SU-DHL-6 (cell line): ENCODE results near the gene PHLDA2.

Experiments
- H2AFZ ChIP-seq: fragments of 200-600 bp; sonication (generic); 2 replicates; pipeline ENCODE4 v1.6.1; 2014; ENCODE audit warnings: low read depth, mild to moderate bottlenecking, moderate library complexity, mixed read lengths, antibody characterized with exemption, low read length; ENCODE audit not compliant: severe bottlenecking
- H3F3A ChIP-seq: fragments of 200-600 bp; shearing (Covaris generic); 2 replicates; pipeline ENCODE4 v1.6.0; 2016; ENCODE audit warnings: antibody characterized with exemption, mild to moderate bottlenecking; ENCODE audit not compliant: insufficient read depth
- H3K27ac ChIP-seq: fragments of 200-600 bp; sonication (generic); 2 replicates; pipeline ENCODE4 v1.5.1; 2016; ENCODE audit warnings: low read depth, mild to moderate bottlenecking, low read length, moderate library complexity, mixed read lengths
- H3K27me3 ChIP-seq: fragments of 200-600 bp; sonication (generic), shearing (Covaris generic); 2 replicates; pipeline ENCODE4 v1.6.0; 2014; ENCODE audit warnings: mild to moderate bottlenecking, low read length
- H3K36me3 ChIP-seq: fragments of 200-600 bp; sonication (generic); 2 replicates; pipeline ENCODE4 v1.6.1; 2014; ENCODE audit warnings: mild to moderate bottlenecking, low read length, mixed read lengths
- H3K4me2 ChIP-seq: fragments of 300-600, 200-600 bp; shearing (Covaris generic), sonication (generic); 2 replicates; pipeline ENCODE4 v1.6.0; 2014; ENCODE audit warnings: low read length, low read depth, mild to moderate bottlenecking; ENCODE audit not compliant: poor library complexity, severe bottlenecking
- H3K4me3 ChIP-seq: fragments of 200-600 bp; sonication (generic); 2 replicates; pipeline ENCODE4 v1.5.1; 2014; ENCODE audit warnings: antibody characterized with exemption, low read length, mild to moderate bottlenecking, mixed read lengths; ENCODE audit not compliant: insufficient read depth, poor library complexity, severe bottlenecking
- H3K79me2 ChIP-seq: fragments of 200-600 bp; sonication (generic); 2 replicates; pipeline ENCODE4 v1.6.1; 2014; ENCODE audit warnings: mild to moderate bottlenecking, low read length, moderate library complexity; ENCODE audit not compliant: insufficient read depth
- H3K9ac ChIP-seq: fragments of 200-600 bp; sonication (generic); 2 replicates; pipeline ENCODE4 v1.7.0; 2014; ENCODE audit warnings: mild to moderate bottlenecking, low read length
- H3K9me2 ChIP-seq: fragments of 200-600 bp; sonication (generic); replicated peaks from 2 replicates; pipeline ENCODE4 v1.6.1; 2014; ENCODE audit warnings: low read length; ENCODE audit not compliant: insufficient read depth
- H3K9me3 ChIP-seq: fragments of 200-600 bp; sonication (generic); 2 replicates; pipeline ENCODE4 v1.6.1; 2014; ENCODE audit warnings: low read length, mixed read lengths; ENCODE audit not compliant: insufficient read depth
- H4K20me1 ChIP-seq: fragments of 200-600 bp; sonication (generic); 2 replicates; pipeline ENCODE4 v1.6.1; 2014; ENCODE audit warnings: low read depth, mild to moderate bottlenecking, antibody characterized with exemption, low read length, moderate library complexity, mixed read lengths
- CTCF ChIP-seq: fragments of 200-600 bp; sonication (generic); IDR thresholded peaks from one replicate; pipeline ENCODE4 v1.5.1; 2017; ENCODE audit warnings: antibody characterized with exemption, mild to moderate bottlenecking, low read length, moderate library complexity; ENCODE audit not compliant: insufficient read depth, poor library complexity, severe bottlenecking
- EZH2phosphoT487 ChIP-seq: fragments of 200-600 bp; sonication (generic), shearing (Covaris generic); conservative IDR thresholded peaks from 2 replicates; pipeline ENCODE4 v1.6.1; 2018; ENCODE audit warnings: mild to moderate bottlenecking, antibody characterized with exemption, low read length, moderate library complexity, mixed read lengths

Gene PHLDA2

GRCh38 chr11:2961080-2961479 lies 31.9 kb upstream of the PHLDA2 start:
- Histone ChIP-seq H3K4me2 (no peak overlapping the region), H3K9me2 (no peaks in the 10 kb centered on the region), H3K9ac (no peak overlapping the region), H3K4me3 (no peak overlapping the region), H3F3A (no peaks in the 10 kb centered on the region), H3K9me3 (no peaks in the 10 kb centered on the region), H4K20me1 (peaks cover 8% of the 10 kb centered on the region; the same call in 1 of the 2 replicates), H3K27me3 (no peaks in the 10 kb centered on the region), H3K27ac (no peak overlapping the region), H3K36me3 (peaks cover 64% of the 10 kb centered on the region), H2AFZ (no peak overlapping the region), H3K79me2 (peaks cover 42% of the 10 kb centered on the region)
- TF ChIP-seq CTCF, result no peak
- TF ChIP-seq EZH2phosphoT487, result no peak

- TF ChIP-seq CTCF (no peak), EZH2phosphoT487 (no peak)
- Histone ChIP-seq H3K4me3 (no peak overlapping the region), H3K27ac (no peak overlapping the region), H3K4me2 (no peak overlapping the region), H3K9me2 (no peaks in the 10 kb centered on the region), H4K20me1 (peaks cover 8% of the 10 kb centered on the region; the same call in 1 of the 2 replicates), H3K79me2 (peaks cover 37% of the 10 kb centered on the region), H3K36me3 (peaks cover 63% of the 10 kb centered on the region), H3F3A (no peaks in the 10 kb centered on the region), H3K9ac (no peak overlapping the region), H3K9me3 (no peaks in the 10 kb centered on the region), H3K27me3 (no peaks in the 10 kb centered on the region), H2AFZ (no peak overlapping the region)
Observed at GRCh38 chr11:2960139-2960538, 30.9 kb upstream of the PHLDA2 start.

GRCh38 chr11:2958251-2958650 lies 29.0 kb upstream of the PHLDA2 start:
- TF ChIP-seq CTCF, result no peak
- TF ChIP-seq EZH2phosphoT487, result no peak
- H3K9me2 ChIP-seq, result no peaks in the 10 kb centered on the region
- H4K20me1 ChIP-seq, result peaks cover 8% of the 10 kb centered on the region; the same call in 1 of the 2 replicates
- H3F3A ChIP-seq, result no peaks in the 10 kb centered on the region
- no peak overlapping the region for H3K27ac ChIP-seq
- H3K36me3 ChIP-seq, result peaks cover 61% of the 10 kb centered on the region
- no peaks in the 10 kb centered on the region for H3K27me3 ChIP-seq
- peaks cover 30% of the 10 kb centered on the region for H3K79me2 ChIP-seq
- H2AFZ ChIP-seq, result no peak overlapping the region
- no peak overlapping the region for H3K4me2 ChIP-seq
- no peak overlapping the region for H3K9ac ChIP-seq
- H3K4me3 ChIP-seq, result no peak overlapping the region
- H3K9me3 ChIP-seq, result no peaks in the 10 kb centered on the region
